Upper lobe of left lung (tissue), 6 donors: ENCODE results near the gene TSPAN19. TPM values are rescaled to one million over a fixed set of nuclear protein-coding genes. Genes with fewer than 3 reads are reported as not detected.

Experiments
- ATAC-seq, 2 donors: fragments of 200-7000 bp; cut with Tn5 transposase; one replicate each; pipeline ENCODE4 v1.9.1; 2022; ENCODE audit warnings: mild to moderate bottlenecking in 2 of 2, moderate library complexity in 2 of 2; ENCODE audit not compliant: low FRiP score in 2 of 2
- DNase-seq, 2 donors: peaks; one replicate each; pipeline ENCODE4 v3.0.0-alpha.2; 2019 to 2020
- H3K27ac ChIP-seq, 4 donors: fragments of 200-600 bp; sonication (generic); one replicate each; pipeline ENCODE4 v1.5.1; 2016 to 2019
- H3K27me3 ChIP-seq, 4 donors: fragments of 200-600 bp; sonication (generic); one replicate each; pipeline ENCODE4 v1.5.1; 2017 to 2019
- H3K36me3 ChIP-seq, 4 donors: fragments of 200-600 bp; sonication (generic); one replicate each; pipeline ENCODE4 v1.5.1; 2016 to 2019
- H3K4me1 ChIP-seq, 4 donors: fragments of 200-600 bp; sonication (generic); one replicate each; pipeline ENCODE4 v1.5.1; 2018 to 2019
- H3K4me3 ChIP-seq, 4 donors: fragments of 200-600 bp; sonication (generic); one replicate each; pipeline ENCODE4 v1.5.1; 2017 to 2019; ENCODE audit warnings: mild to moderate bottlenecking in 2 of 4, moderate library complexity in 1 of 4
- H3K9me3 ChIP-seq, 4 donors: fragments of 200-600 bp; sonication (generic); one replicate each; pipeline ENCODE4 v1.5.1; 2018 to 2019
- CTCF ChIP-seq, 6 experiments: fragments of 450-650 bp in 4 of 6; fragments of 200-600 bp in 2 of 6; sonication (generic) in 2 of 6; IDR thresholded peaks; one replicate each; pipeline ENCODE4 v1.5.1; 2016 to 2019; ENCODE audit warnings: antibody characterized with exemption in 6 of 6
- EP300 ChIP-seq, 4 donors: sonication (generic); formaldehyde crosslinking; IDR thresholded peaks; one replicate each; pipeline ENCODE4 v1.5.1; 2017; ENCODE audit warnings: antibody characterized with exemption in 4 of 4, control low read depth in 2 of 4
- POLR2A ChIP-seq, 4 donors: fragments of 450-650 bp; IDR thresholded peaks; one replicate each; pipeline ENCODE4 v1.5.1; 2016 to 2017; ENCODE audit warnings: antibody characterized with exemption in 4 of 4, mild to moderate bottlenecking in 2 of 4
- POLR2AphosphoS5 ChIP-seq, 2 donors: sonication (generic); formaldehyde crosslinking; IDR thresholded peaks; one replicate each; pipeline ENCODE4 v1.5.1; 2017; ENCODE audit warnings: antibody characterized with exemption in 2 of 2
- WGBS, 2 donors: methylation state at CpG; one replicate each; pipeline ENCODE4 v1.1.5; 2017 to 2018; 5-methylcytosine and 5-hydroxymethylcytosine counted together
- total RNA-seq, 6 donors: library from RNA; depleted of rRNA in 4 of 6; stranded (reverse); fragments of >200 nt in 4 of 6; gene quantifications; one replicate each; pipeline versions ENCODE4 v1.1.0 to v1.2.1, GENCODE V29; 2016 to 2021
- donor health status: DM: no; HTN: no; CAD: no; lungs with moderate emphysema.
- donor health status: DM: no; HTN: yes; CAD: no; lungs with severe emphysema.

The TSPAN19 gene
- 10 to 100 TPM in 2 of 6 donors, 1 to 10 TPM in 1, under 1 TPM in 1, not detected in 2; 0.76 to 25.2 (median 12.1) TPM for total RNA-seq

GRCh38 chr12:85036234-85036707 lies at the start of gene TSPAN19, which contains the start of gene LRRIQ1:
TSS of gene TSPAN19 (minus strand) at chr12:85036277. CDS start at chr12:85029946, 6,331 bp downstream.
TSS of gene LRRIQ1 (plus strand) at chr12:85036351. CDS start at chr12:85038177, 1,826 bp downstream.
- TF ChIP-seq POLR2AphosphoS5 (IDR thresholded peaks at IDR 0.05): peak in 1 of 2 donors; percentile 38
- TF ChIP-seq CTCF (IDR thresholded peaks at IDR 0.05): no peak
- no peak for TF ChIP-seq EP300 (IDR thresholded peaks at IDR 0.05)
- peak in 1 of 4 donors; percentile 16 for TF ChIP-seq POLR2A (IDR thresholded peaks at IDR 0.05)
- H3K9me3 ChIP-seq: no peaks in the 10 kb centered on the region
- H3K4me1 ChIP-seq: no peaks in the 10 kb centered on the region
- DNase-seq (peak; percentile 44 to 66), ATAC-seq (peak; percentile 75 to 82)
- no peak within 1 kb of the TSS for H3K27ac ChIP-seq
- 4% methylated on average over 22 of the region's 22 CpGs for WGBS, 2 donors
- H3K4me3 ChIP-seq: peak within 1 kb of the TSS; percentile 20 to 54 (median 50)
- no peaks in the 10 kb centered on the region for H3K27me3 ChIP-seq
- no peaks in the 10 kb centered on the region for H3K36me3 ChIP-seq

- Histone ChIP-seq H3K27me3 (no peaks in the 10 kb centered on the region), H3K9me3 (no peaks in the 10 kb centered on the region), H3K4me1 (no peaks in the 10 kb centered on the region), H3K4me3 (no peak overlapping the region), H3K27ac (no peak overlapping the region), H3K36me3 (no peaks in the 10 kb centered on the region)
- WGBS, 2 donors: 57 to 60% methylated on average over 5 of the region's 5 CpGs
- ATAC-seq: no peak
- DNase-seq: no peak
- TF ChIP-seq POLR2AphosphoS5 (IDR thresholded peaks at IDR 0.05) (no peak), CTCF (IDR thresholded peaks at IDR 0.05) (no peak), POLR2A (IDR thresholded peaks at IDR 0.05) (no peak), EP300 (IDR thresholded peaks at IDR 0.05) (no peak)
Measured at GRCh38 chr12:85085066-85085465, 49.0 kb upstream of the TSPAN19 start.

GRCh38 chr12:85076688-85077430 lies 40.8 kb upstream of the TSPAN19 start:
- TF ChIP-seq EP300 (IDR thresholded peaks at IDR 0.05): no peak
- no peak for TF ChIP-seq CTCF (IDR thresholded peaks at IDR 0.05)
- Histone ChIP-seq H3K27me3 (no peaks in the 10 kb centered on the region), H3K4me1 (no peaks in the 10 kb centered on the region), H3K4me3 (no peak overlapping the region), H3K9me3 (no peaks in the 10 kb centered on the region), H3K36me3 (no peaks in the 10 kb centered on the region), H3K27ac (no peak overlapping the region)
- 0% methylated on average over 1 of the region's 1 CpG for WGBS, 2 donors
- DNase-seq: no peak
- ATAC-seq: peak; percentile 63 to 74

- DNase-seq (no peak), ATAC-seq (no peak)
- no peaks in the 10 kb centered on the region for H3K36me3 ChIP-seq
- no peaks in the 10 kb centered on the region for H3K9me3 ChIP-seq
- no peak overlapping the region for H3K27ac ChIP-seq
- H3K4me1 ChIP-seq: no peaks in the 10 kb centered on the region
- no peaks in the 10 kb centered on the region for H3K27me3 ChIP-seq
- TF ChIP-seq CTCF (IDR thresholded peaks at IDR 0.05): no peak
- no peak for TF ChIP-seq EP300 (IDR thresholded peaks at IDR 0.05)
- TF ChIP-seq POLR2A (IDR thresholded peaks at IDR 0.05): no peak
- TF ChIP-seq POLR2AphosphoS5 (IDR thresholded peaks at IDR 0.05): no peak
- WGBS, 2 donors: 76 to 85% methylated on average over 1 of the region's 1 CpG
- no peak overlapping the region for H3K4me3 ChIP-seq
Measured at GRCh38 chr12:85072826-85073225, 36.7 kb upstream of the TSPAN19 start.
